LNCAP (cell line): ENCODE data around the gene C9orf78.

Experiments
- TF ChIP-seq, protein P1 (sequence below): fragments of 450-650 bp; IDR thresholded peaks from 2 replicates; pipeline ENCODE4 v1.5.1; 2017; ENCODE audit warnings: mild to moderate bottlenecking

The C9orf78 gene

DNA sequence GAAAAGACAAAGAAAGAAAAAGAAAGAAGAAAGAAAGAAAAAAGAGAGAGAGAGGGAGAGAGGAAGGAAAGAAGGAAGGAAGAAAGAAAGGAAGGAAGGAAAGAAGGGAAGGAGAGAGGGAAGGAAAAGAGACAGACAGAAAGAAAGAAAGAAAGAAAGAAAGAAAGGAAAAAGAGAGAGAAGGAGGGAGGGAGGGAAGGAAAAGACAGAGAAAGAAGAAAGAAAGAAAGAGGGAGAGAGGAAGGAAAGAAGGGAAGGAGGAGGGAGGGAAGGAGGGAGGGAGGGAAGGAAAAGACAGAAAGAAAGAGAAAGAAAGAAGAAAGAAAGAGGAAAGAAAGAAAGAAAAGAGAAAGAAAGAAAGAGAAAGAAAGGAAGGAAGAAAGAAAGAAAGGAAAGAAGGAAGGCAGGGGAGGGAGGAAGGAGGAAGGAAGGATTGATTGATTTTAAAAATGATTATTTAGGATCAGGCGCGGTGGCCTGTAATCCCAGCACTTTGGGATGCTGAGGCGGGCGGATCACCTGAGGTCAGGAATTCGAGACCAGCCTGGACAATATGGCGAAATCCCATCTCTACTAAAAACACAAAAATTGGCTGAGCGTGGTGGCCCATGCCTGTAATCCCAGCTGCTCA is 55.4 kb downstream of the C9orf78 start:
- TF ChIP-seq, protein P1, sequence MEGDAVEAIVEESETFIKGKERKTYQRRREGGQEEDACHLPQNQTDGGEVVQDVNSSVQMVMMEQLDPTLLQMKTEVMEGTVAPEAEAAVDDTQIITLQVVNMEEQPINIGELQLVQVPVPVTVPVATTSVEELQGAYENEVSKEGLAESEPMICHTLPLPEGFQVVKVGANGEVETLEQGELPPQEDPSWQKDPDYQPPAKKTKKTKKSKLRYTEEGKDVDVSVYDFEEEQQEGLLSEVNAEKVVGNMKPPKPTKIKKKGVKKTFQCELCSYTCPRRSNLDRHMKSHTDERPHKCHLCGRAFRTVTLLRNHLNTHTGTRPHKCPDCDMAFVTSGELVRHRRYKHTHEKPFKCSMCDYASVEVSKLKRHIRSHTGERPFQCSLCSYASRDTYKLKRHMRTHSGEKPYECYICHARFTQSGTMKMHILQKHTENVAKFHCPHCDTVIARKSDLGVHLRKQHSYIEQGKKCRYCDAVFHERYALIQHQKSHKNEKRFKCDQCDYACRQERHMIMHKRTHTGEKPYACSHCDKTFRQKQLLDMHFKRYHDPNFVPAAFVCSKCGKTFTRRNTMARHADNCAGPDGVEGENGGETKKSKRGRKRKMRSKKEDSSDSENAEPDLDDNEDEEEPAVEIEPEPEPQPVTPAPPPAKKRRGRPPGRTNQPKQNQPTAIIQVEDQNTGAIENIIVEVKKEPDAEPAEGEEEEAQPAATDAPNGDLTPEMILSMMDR: no peak

DNA sequence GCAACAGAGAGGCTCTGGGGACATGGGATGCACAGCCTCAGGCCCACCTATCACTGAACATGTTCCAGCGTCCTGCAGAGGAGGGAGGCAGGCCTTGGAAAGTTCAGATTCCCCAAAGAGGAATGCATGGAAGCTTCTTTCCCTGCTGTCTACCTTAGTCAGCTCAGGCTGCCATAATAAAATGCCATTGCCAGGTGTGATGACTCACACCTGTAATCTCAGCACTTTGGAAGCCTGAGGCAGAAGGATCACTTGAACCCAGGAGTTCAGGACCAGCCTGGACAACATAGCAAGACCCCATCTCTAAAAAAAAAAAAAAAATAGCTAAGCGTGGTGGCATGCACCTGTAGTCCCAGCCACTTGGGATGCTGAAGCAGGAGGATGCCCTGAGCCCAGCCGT is 56.6 kb downstream of the C9orf78 start:
- TF ChIP-seq, protein P1: no peak

DNA sequence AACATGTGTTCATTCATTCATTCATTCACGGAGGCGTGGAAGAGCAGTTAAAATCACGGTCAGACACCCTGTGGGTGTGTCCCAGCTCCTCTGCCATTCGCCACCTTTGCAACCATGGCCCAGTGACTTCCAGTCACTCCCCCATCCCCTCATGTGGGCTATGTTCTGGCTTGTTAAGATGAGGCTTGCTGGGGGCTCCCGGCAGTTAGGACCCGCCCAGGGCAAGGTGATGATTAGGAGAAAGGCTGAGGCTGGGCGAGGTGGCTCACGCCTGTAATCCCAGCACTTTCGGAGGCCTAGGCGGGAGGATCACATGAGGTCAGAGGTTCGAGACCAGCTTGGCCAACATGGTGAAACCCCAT is 57.3 kb downstream of the C9orf78 start:
- TF ChIP-seq, protein P1: no peak
